NCI-H146 (cell line): ENCODE results near the gene RMDN2.

Experiments
- DNase-seq: peaks from one replicate; lab custom pipeline; 2025; lab: John Stamatoyannopoulos, UW

The RMDN2 gene

DNA sequence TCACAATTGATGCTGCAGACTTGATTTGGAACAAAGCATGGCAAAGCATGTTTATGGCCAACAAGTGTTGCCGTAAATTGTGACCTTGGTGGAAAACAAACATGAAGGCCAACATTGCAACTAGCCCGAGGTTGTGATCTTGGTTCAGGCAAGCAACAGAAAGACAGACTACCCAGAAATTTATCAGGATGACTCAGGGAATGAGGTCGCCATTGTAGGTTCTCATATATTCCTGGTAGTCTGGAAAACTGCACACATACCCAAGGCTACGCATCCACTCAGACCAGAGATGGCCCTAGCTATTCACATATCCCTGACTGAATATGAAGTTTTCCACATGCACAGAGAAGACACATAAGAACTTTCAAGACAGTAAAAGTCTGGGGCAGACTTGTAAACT is 120.7 kb downstream of the RMDN2 start:
- no peak for DNase-seq

DNA sequence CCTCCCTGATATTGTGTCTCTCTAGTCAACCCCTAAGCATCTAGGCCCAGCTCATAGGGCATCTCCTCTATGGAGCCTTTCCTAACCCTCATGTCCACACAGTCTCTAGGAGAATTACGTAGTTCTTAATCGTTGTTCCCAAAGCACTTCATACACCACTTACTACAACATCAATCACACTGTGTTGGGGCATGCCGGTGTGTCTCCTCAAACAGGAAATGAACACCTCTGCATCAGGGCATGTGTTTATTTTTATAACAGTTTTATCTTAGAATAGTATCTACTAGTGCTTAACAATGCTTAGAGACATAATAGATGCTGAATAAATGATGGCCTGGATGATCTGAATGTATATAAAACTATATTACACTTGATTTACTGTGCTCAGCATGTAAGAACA is 131.1 kb downstream of the RMDN2 start:
- no peak for DNase-seq

DNA sequence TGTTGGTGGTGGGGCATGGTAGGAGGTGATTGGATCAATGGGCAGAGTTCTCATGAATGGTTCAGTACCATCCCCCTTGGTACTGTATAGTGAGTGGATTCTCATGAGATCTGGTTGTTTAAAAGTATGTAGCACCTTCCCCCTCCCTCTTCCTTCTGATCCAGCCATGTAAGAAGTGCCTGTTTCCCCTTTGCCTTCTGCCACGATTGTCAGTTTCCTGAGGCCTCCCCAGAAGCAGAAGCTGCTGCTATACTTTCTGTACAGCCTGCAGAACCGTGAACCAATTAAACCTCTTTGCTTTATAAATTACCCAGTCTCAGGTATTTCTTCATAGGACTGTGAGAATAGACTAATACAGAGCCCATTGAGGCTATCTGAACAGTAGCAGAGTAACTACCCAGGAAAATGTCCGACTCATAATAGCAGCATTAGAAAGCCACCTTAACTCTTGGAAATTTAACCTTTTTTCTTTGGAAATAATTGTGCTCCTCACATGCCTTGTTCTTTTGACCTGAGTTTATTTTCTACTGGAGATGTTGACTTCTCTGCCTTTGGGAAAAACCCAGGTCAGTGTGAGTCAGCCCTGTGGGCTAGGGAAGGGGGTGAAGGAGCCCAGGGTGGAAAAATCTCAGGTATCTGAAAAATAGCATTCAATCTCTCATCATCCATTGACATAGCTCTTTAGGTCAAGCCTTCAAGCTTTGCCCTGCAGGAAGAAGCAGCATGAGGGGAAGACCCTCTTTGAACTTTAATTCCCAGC is 132.7 kb downstream of the RMDN2 start:
- DNase-seq = no peak

DNA sequence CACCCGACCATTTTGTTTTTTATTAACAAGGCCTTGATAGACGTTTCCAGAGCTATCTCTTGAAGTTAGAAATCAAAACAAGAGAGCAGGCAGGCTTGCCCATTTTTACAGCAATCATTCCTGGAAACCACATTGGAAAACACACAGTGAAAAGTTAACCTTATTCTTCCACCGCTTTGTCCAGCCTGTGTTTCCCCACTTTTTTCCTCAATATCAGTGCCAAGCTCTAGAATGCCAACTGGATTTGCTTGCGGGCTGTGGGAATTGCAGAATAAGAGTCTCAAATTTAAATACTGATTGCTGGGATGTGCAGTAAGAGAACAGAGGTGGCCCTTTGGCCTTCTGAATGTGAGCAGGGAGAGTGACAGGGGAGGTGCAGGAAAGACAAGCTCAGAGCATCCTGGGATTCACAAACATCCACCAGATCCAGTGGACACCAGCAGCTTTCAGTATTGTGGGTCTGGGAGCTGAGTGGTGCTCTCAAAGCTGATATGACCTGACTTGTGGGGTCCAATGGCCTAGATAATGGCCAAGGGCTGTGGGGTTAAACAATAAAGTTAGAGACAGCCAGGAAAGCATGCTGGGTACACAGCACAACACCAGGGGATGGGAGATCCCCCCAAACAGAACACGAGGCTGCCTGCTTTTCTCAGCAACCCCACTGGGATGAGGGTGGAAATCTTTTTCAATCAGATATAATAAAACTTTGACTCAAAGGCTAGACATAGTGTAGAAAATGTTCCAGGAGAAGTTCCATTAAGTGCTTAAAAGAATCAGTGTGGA is 135.3 kb downstream of the RMDN2 start:
- no peak for DNase-seq

DNA sequence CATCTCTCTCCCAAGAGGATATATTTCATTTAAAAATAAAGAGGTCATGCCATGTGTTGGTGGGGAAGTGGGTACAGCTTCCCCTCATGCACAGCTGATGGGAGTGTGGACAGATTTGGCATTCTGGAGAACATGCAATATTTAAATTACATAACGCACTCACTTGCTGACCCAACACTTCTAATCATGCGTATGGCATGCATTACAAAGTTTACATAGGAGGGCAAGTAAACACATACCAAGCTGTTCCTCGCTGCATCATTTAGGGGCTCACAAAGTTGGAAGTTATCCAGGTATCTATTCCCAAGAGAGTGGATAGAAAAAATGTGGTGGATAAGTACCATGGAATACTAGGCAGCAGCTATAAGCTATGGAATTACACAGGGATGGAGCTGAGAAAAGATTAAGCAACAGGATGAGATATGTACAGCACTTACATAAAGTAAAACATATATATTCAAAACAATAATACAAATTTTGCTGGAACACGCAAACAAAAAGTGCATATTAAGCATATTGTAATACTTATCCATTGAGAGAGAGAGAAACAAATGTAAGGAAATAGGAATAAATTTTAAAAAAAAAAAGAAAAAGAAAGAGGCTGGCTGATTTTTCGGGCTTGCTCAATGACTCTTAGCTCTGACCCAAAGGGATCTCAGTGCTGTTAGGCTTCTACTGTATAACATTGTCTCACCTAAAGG is 139.9 kb downstream of the RMDN2 start:
- no peak for DNase-seq

DNA sequence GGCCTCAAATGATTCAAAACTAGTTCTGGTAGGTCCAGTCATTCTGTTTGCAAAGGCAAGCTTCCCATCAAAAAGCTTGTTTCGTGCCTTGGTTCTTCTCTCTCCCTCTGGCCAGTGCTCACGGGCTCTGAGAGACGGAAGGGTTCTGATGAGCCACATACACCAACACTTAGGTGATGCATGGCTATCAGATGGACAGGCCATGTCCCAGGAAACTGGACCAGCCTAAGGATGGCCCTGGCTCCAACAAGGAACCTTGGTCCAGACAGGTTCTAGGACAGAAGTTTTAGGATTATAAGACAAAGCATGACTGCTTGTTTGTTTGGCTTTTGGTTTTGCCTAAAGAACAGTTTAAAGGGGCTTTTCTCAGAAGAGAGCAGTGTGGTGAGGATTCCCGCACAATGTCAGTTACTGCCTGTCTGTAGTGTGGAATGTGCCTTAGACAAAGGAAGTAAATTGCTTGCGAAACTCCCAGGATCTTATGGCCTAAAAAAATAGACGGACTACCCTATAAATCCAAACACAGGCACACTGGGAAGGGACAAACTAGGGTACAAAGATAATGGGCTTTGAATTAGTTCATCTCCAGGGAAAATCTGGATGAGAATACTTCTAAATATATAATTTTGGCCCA is 140.5 kb downstream of the RMDN2 start:
- DNase-seq = no peak

DNA sequence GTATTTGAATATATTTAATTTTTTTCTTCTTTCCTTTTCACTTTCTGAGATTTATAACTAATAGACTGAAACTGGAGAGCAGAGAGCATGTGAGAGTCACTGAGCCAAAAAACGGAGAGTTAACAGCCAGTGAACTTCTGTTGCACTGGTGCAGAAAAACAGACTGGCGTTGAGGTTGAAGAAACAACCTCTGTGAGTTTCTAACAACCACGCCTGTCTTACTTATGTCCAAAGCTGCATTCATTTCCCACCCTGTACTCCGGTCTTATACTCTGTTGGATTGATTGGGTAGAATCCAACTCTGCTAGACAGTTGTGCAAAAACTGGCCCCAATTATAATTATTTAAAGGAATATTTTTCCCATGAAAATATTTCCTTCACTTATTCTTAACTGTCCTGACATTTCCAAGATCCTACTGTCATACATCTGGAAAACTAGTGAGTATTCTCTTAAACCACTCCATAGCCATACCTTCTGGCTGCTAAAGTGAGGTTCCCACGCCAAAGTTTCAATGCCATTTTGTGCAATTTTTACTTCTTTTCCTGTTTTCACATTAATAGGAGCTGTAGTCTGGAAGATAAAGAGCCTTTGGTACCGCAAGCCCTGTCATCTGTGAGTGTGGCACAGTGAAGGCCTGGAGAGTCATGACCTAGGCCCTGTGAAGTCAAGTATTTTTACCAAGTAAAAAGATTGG is 141.5 kb downstream of the RMDN2 start:
- DNase-seq = no peak
